Activated T-helper 1 cell treated with anti-CD3 and anti-CD28 coated beads, Interleukin-2, amount 50 U/mL, for 16 hours (primary cell): ENCODE measurements around the gene SLX1A.
"Not testable (repeated sequence)": the region's sequence is repeated elsewhere in the genome, so short reads cannot be mapped to it uniquely, and the experiment has no call there.

Experiments
- DNase-seq, 2 donors: peaks; one replicate each; pipeline ENCODE4 v3.0.0-alpha.2; 2020; ENCODE audit warnings: low read depth in 1 of 2, low spot score in 1 of 2

Gene SLX1A

DNA sequence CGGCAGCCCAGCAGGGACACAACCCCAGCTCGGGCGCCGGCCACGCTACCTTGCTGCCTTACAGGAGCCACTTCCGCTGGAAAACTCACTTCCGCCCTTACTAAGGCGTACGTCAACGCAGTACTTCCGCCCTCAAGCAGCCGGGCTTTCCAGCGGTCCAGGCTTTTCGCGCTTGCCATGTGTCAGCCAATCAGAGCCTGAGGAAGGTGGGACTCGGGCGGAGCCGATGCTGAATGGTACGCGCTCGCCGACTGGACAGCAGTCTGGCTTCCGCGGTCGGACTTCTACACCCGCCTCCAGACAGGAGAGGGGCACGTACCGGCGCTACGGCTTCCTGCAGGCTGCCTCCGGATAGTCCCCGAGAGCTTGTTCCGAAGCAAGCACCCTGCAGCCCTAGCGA is at the start of gene SLX1A, which contains the start of gene BOLA2B:
Gene SLX1A, plus strand, starts transcription at position 261 of the 400 bp plus-strand sequence. CDS start 210 bp downstream, outside the sequence.
Gene BOLA2B, minus strand, starts transcription at position 52 of the 400 bp plus-strand sequence. CDS start 71 bp downstream, outside the sequence.
- not testable (repeated sequence) for DNase-seq

DNA sequence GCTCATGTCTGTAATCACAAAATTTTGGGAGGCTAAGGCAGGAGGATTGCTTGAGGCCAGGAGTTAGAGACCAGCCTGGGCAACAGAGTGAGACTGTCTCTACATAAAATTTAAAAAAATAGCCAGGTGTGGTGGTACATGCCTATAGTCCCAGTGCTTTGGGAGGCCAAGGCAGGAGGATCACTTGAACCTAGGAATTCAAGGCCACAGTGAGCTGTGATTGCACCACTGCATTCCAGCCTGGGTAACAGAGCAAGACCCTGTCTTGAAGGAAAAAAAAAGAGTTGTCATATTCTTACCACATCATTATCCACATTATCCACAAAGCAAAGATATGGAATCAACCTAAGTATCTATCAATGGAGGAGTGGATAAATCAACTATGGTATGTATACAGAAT is 49.7 kb upstream of the SLX1A start:
- DNase-seq: no peak

DNA sequence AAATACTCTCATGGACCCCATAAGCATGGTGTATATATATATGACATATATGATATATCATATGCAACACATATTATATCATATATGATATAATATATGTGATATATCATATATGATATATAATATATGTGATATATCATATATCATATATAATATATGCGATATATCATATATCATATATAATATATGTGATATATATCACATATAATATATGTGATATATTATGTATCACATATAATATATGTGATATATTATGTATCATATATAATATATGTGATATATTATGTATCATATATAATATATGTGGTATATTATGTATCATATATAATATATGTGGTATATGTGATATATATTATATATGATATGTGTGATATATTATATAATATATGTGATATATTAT is 48.8 kb upstream of the SLX1A start:
- DNase-seq: no peak

DNA sequence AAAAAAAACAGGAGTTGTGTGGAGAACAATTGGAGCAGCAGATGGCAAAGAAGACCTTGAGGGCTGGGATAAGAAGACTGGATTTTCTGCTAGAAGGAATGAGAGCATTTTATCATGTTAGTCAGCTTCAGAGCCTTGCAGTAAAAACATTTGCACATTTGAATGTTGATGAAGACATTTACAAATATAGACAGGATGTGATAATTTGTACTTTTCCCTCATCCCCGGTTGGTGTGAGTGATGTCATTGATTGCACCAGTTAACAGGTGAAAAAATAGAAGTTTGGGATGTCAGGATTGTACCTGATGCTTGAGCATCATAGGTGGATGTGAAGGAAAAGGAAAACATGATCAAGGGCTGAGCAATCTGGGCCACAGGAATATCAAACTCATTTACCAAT is 48.0 kb upstream of the SLX1A start:
- no peak for DNase-seq

DNA sequence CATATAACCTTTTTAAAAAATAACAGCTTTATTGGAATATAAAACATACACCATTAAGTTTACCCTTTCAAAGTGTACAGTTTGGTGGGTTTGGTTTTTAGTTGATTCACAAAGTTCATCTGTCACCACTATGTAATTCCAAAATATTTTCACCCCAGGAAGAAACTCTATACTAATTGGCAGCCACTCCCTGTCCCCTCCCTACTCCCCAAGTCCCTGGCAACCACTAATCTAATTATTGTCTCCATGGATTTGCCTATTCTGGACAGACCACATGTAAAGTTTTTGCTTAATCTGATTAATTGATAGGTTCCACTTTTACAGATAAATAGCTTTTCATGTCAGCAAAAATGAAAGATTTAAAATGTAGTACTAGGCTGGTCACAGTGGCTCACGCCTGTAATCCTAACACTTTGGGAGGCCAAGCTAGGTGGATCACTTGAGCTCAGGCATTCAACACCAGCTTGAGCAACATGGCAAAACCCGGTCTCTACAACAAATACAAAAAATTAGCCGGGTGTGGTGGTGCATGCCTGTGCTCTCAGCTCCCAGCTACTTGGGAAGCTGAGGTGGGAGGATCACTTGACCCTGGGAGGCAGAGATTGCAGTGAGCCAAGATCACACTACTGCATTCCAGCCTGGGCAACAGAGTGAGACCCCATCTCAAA is 45.7 kb upstream of the SLX1A start:
- no peak for DNase-seq

DNA sequence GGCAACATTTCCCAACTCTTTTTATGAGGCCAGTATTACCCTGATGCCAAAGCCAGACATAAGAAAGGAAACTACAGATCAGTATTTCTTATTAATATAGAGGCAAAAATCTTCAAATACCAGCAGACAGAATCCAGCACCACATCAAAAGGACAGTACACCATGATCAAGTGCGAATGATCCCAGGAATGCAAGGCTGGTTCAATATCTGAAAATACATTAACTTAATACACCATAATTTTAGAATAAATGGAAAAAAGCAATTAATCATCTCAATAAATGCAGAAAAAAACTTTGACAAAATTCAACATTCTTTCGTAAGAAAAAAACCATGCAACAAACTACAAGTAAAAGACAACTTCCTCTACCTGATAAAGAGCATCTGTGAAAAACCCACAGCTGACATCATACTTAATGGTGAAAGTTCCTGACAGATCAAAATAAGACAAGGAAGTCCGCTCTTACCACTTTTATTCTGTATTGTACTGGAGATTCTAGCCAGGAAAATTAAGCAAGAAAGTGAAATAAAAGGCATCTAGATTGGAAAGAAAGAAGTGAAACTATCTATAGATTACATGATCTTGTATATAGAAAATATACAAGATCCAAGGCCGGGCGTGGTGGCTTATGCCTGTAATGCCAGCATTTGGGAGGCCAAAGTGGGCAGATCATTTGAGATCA is 44.3 kb upstream of the SLX1A start:
- DNase-seq: no peak

DNA sequence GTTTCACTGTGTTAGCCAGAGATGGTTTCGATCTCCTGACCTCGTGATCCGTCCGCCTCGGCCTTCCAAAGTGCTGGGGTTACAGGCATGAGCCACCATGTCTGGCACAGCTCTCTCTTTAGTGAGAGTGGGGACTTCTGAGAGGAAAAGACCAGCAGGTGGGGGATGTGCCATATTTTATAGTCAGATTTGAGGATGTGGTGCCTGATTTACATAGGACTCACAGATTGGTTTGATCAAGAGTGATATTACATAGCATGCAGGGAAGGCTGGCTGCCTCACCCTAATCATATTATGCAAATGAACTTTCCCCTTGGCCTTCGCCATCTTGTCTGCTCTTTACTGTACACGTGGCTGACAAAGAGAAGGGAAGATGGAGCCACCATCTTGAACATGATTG is 42.6 kb upstream of the SLX1A start:
- DNase-seq: no peak

DNA sequence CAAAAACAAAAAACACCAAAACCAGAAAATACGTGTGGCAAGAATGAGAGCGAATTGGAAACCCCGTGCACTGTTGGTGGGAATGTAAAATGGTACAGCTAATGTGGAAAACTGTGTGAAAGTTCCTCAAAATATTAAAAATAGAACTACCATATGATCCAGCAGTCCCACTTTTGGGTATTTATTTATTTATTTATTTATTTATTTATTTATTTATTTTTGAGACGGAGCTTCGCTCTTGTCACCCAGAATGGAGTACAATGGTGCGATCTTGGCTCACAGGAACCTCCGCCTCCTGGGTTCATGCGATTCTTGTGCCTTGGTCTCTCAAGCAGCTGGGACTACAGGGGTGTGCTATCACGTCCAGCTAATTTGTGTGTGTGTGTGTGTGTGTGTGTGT is 41.2 kb upstream of the SLX1A start:
- no peak for DNase-seq

DNA sequence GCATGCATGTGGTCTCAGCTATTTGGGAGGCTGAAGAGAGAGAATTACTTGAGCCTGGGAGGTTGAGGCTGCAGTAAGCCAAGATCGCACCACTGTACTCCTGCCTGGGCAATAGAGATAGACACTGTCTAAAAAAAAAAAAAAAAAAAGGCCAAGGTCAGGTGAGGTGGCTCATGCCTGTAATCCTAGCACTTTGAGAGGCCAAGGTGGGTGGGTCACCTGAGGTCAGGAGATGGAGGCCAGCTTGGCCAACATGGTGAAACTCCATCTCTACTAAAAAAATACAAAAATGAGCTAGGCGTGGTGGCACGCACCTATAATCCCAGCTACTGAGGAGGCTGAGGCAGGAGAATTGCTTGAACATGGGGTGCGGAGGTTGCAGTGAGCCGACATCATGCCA is 38.5 kb upstream of the SLX1A start:
- DNase-seq: no peak

DNA sequence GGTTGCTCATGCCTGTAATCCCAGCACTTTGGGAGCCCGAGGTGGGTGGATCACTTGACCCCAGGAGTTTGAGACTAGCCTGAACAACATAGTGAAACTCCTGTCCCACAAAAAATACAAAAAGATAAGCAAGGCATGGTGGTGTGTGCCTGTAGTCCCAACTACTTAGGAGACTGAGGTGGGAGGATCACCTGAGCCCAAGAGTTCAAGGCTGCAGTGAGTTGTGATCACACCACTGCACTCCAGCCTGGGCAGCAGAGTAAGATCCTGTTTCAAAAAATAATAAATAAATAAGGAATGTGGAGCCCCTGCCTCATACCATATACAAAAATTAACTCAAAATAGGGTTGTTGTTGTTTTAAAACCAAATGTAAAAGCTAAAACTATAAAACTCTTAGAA is 36.5 kb upstream of the SLX1A start:
- DNase-seq: no peak

DNA sequence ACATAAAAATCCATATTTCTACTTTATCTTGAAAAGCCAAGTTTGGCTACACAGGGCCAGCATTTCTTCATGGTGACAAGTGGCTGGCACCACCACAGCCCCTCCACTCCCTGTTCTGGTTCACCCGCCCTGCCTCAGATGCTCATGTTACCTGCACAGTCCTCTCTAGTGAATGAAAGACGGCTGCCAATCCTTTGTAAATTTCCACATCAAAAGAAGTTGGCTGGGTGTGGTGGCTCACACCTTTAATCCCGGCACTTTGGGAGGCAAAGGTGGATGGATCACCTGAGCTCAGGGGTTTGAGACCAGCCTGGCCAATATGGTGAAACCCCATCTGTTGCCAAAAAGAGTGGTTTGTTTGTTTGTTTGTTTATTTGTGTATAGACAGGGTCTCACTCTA is 30.1 kb upstream of the SLX1A start:
- no peak for DNase-seq

DNA sequence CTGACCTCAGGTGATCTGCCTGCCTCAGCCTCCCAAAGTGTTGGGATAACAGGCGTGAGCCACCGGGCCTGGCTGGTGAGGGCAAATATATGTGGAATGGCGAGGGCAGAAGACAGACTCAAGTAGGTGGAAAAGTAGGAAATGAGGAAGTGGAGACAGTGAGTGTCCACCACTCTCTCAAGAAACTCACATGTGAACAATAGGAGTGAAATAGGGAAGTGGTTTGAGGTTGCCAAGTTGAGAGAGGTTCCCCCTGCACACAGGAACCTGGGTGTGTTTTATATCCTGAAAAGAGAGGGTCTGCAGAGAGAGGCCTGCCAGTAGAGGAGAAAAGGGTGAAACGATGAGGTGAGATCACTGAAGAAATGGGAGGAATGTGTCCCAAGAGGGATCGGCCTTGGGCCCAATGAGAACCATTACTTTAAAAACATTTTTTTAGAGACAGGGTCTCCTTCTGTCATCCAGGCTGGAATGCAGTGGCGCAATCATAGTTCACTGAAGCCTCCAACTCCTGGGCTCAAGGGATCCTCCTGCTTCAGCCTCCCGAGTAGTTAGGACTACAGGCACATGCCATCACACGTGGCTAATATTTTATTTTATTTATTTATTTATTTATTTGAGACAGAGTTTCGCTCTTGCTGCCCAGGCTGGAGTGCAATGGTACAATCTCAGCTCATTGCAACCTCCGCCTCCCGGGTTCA is 27.3 kb upstream of the SLX1A start:
- DNase-seq: no peak

DNA sequence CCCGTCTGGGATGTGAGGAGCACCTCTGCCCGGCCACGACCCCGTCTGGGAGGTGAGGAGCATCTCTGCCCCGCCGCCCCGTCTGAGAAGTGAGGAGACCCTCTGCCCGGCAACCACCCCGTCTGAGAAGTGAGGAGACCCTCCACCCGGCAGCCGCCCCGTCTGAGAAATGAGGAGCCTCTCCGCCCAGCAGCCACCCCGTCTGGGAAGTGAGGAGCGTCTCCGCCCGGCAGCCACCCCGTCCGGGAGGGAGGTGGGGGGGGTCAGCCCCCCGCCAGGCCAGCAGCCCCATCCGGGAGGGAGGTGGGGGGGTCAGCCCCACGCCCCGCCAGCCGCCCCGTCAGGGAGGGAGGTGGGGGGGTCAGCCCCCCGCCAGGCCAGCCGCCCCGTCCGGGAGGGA is 24.9 kb upstream of the SLX1A start:
- not testable (repeated sequence) for DNase-seq

DNA sequence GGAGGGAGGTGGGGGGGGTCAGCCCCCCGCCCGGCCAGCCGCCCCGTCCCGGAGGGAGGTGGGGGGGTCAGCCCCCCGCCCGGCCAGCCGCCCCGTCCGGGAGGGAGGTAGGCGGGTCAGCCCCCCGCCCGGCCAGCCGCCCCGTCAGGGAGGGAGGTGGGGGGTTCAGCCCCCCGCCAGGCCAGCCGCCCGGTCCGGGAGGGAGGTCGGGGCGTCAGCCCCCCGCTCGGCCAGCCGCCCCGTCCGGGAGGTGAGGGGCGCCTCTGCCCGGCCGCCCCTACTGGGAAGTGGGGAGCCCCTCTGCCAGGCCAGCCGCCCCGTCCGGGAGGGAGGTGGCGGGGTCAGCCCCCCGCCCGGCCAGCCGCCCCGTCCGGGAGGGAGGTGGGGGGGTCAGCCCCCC is 24.3 kb upstream of the SLX1A start:
- not testable (repeated sequence) for DNase-seq

DNA sequence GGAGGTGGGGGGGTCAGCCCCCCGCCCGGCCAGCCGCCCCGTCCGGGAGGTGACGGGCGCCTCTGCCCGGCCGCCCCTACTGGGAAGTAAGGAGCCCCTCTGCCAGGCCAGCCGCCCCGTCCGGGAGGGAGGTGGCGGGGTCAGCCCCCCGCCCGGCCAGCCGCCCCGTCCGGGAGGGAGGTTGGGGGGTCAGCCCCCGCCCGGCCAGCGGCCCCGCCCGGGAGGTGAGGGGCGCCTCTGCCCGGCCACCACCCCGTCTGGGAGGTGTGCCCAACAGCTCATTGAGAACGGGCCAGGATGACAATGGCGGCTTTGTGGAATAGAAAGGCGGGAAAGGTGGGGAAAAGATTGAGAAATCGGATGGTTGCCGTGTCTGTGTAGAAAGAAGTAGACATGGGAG is 23.5 kb upstream of the SLX1A start:
- not testable (repeated sequence) for DNase-seq

DNA sequence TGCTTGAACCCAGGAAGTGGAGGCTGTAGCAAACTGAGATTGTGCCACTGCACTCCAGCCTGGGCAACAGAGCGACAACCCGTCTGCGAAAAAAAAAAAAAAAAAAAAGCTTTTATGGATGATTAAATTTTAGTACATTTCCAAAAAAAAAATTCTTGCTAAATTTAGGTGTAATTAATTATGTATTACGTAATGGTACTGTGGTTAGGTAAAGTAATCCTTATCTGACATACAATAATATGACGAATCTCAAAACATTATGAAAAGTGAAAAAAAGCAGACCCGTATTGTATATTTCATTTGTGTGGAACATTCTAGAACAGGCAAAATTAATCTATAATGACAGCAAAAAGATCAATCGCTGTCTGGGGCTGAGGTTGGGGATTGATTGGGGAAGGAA is 20.6 kb upstream of the SLX1A start:
- no peak for DNase-seq

DNA sequence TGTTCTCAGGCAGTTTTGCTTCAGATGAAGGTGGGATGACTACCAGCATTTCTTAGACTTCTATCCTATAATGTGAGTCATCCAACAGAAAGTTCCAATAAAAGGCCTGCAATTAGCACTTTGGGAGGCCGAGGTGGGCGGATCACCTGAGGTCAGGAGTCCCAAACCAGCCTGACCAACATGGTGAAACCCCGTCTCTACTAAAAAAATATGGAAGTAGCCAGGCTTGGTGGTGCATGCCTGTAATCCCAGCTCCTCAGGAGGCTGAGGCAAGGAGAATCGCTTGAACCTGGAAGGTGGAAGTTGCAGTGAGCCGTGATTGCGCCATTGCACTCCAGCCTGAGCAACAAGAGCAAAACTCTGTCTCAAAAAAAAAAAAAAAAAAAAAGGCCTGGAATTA is 16.8 kb upstream of the SLX1A start:
- DNase-seq: not testable (repeated sequence)

DNA sequence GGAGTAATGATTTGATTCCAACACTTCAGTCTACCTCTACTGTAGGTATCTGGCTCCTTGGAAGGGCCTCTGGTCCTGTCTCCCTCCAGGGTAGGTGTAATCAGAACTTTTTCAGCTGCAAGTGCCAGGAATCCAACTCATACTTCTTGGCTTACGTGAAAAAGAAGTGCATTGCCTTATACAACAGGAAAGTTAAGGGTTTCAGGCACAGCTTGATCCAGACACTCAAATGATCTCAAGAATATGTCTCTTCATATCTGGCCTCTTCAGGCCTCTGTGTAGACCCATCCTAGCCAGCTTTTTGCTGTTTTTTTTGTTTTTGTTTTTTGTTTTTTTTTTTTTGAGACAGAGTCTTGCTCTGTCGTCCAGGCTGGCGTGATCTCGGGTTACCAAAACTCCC is 14.5 kb upstream of the SLX1A start:
- no peak for DNase-seq

DNA sequence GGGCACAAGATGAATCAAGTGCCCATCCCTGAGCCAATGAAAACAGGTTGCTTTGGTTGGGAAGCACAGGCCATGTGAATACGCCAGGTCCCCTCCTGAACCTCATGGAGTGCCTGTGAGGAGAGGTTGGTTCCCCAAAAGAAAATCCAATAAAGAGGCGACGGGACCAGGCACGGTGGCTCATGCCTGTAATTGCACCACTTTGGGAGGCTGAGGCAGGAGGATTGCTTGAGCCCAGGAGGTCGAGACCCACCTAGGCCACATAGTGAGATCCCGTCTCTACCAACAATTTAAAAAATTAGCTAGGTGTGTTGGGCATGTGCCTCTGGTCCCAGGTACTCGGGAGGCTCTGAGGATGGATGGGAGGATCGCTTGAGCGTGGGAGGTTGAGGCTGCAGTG is 13.7 kb upstream of the SLX1A start:
- no peak for DNase-seq

DNA sequence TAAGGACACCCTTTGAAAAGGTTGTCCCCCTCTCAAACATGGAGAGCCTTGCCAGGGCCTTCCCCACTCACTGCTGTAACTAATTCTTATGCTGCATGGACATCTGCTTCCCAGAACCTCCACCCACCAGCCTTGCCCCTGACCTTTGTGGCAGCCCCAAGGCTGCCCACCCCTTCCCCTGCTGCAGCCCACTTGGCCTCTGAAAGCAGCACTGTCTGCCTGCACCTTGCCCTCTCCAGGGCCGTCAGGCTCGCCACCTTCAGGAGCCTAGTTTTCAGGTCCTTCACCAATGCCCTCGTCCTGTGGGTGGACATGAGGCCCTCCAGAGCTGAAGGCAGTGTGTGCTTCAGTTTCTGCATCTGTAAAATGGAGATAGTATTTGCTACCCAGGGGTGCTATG is 12.9 kb upstream of the SLX1A start:
- DNase-seq: no peak

DNA sequence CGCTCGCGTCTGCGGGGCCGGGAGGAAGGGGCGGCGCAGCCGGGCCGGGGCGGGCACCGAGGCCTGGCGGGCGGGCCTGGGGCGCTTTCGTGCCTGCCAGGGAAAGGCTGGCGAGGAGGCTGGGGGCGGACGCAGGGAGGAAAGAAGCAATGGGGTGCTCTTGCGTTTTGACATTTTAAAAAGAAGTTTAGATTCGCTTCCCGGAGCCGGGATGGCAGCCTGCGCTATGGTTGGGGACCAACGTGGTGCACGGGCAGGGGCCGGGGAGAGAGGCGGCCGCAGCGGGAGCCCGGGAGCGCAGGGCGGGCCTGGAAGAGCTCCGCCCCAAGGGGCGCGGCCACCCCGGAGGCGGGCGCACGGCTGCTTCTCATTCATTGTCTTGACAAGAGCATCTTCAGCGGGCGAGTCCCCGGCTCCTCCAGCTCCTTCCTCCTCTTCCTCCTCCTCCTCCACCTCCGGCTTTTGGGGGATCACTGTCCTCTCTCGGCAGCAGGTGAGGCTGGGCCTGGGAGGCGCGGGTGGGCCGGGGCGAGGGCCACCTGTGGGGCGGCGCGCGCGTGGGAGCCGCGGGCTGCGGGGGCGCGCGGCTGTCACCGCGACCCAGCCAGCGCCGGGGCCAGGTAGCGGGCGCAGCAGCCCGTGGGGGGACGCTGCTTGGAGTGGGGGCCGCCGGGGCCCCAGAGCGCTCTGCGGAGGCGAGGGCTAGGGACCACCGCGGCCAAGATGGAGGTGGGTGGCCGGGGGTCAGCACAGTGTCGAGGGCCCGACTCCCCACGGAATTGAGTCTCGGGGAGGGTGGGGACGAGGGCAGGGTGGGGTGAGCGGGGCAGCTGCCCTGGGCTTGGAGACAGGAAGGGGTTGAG is 10.2 kb upstream of the SLX1A start, which contains the start of gene CORO1A:
Gene CORO1A, plus strand, starts transcription at position 370 of the 863 bp plus-strand sequence. CDS start 1,608 bp downstream, outside the sequence.
- DNase-seq: peak; percentile 72
